ENCODE measurements around the gene DCBLD1.

Gene DCBLD1

DNA sequence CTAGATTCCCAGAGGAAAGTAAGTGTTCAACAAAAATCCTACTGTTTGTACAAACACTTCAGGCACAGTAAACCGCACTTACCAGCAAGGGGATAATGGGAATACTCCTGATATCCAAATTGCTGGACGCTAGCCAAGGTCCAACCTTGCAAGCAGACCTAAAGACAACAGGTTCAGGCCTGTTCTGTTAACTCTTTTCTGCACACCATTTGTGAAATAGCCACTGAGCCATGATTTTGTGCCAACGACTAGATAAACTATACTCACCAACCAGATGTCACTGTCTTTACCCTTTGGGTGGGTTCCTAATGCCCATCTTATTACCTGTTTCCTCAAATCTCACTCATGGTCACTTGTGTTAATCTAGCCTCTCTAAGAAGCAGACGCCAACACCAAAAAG is 76.3 kb downstream of the DCBLD1 start:
- no peak for DNase-seq (ENCODE audit: low spot score)

DNA sequence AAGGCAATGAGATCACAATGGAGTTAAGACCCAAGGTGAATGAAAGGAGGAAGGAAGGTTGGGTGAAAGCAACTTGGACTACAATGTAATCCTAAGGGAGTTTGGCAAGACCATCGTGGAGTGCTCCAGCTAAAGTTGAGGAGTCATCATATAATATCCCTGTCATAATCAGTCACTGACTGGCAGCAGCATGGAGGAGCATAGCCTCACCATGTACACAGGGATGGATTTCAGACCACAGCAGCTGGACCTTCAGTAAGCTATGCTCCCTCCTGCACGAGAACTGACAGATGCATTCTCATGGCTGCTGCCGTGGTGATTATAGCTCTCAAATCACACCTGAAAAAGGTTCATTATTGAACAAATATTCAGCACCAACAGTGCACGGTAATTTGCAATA is 76.8 kb downstream of the DCBLD1 start:
- DNase-seq (ENCODE audit: low spot score), result no peak

DNA sequence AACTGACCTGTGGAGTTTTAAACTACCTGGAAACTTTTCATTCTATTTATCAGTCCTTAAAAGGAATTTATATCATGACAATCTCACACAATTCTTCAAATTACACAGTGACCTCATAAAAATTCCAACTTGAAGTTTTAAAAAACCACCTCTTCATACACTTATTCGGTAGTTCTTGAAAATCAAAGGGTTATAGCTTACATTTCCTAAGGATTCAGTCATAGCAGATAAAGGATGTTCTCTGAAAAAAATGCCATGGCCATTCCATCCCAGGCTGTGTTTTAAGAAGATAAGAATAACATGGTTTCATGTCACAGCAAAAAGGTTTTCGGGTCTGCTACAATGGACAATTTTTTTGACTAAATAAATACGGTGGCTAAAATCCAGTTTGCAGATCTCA is 78.7 kb downstream of the DCBLD1 start:
- no peak for DNase-seq (ENCODE audit: low spot score)

DNA sequence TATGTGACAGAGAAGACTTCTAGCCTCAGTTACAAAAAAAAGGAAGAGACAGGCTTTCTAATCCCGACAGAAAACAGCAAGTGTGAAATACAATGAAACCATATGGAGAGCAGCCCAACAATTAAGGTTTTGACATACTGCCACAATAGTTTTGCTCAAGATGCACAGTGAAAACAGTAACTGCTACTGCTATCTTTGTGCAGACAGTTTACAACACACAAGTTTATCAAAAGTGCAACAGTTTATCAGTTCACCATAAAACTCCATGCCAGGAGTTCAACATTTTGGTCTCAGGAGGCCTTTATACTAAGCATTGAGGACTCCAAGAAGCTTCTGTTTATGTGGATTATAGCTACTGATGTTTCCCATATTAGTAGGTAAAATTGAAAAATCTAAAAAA is 82.2 kb downstream of the DCBLD1 start:
- DNase-seq (ENCODE audit: low spot score), result no peak

DNA sequence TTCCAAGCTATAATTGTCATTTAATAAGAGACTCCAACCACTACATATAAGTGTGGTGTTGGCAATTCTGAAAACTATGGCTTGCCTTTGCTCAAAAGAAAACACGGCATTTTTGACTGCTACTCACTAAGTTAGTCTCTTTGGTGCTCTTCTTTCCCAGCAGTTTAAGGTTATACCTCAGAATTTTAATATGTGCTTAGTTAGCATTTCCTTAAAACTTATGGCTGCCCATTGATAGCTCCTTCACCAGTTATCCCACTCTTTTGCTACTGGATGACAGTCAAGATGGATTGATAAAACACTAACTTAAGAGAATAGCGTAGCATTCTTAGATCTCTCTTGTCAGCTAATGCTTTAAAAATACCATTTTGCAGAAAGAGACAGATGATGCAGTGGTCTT is 85.8 kb downstream of the DCBLD1 start:
- no peak for DNase-seq (ENCODE audit: low spot score)

DNA sequence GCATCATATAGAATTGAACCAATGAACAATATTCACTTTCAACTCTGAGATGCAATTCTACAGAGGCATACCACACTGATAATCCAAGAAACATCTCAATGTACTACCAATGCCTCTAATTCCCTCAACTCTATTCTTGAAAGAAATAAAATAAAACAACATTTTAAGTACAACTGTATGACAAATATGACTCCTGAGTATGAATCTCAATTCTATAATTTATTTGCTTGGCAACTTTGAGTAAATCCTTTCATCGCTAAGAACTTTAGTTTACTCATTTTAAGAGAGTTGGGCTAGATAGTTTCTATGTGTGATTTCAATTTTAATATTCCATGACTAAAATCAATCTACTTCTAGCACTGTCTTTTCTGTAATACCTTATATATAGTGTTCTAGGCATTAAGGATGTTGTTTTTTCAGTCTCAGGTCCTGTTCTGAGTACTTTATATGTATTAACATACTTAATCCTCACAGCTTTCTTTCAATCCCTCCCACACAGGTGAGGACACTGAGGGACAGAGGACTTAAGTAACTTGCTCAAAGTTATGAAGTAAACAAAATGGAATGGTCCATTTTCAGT is 86.4 kb downstream of the DCBLD1 start:
- no peak for DNase-seq (ENCODE audit: low spot score)

DNA sequence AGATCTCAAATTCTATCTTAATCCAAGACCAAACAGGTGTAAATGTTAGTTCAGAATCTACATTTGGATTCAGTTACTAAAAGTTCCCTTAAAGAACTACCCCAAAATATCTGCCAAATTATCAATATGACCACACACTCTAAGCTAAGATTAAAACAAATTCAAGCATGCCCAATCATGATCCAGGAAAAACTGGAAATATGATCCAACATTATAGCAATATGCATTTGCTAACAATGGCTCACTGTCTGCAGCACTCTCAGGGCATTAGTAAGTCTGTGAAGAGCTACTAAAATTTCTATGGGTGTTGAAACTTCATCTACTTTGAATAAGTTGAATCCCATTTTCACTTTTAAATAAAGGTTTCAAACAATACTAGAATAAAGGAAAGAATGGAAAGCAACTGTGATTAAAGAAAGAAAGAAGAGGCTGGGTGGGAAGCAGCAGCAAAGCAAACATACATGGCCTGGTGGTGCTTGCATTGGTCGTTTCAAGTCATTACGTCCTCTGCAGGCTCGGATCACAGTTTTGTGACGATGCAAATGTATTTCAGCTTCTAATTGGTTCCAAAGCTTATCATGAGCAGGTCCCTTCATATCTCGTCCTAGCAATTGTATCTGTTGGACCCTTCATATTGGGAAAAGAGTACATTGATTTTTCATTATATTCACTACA is 90.7 kb downstream of the DCBLD1 start:
- no peak for DNase-seq (ENCODE audit: low spot score)

DNA sequence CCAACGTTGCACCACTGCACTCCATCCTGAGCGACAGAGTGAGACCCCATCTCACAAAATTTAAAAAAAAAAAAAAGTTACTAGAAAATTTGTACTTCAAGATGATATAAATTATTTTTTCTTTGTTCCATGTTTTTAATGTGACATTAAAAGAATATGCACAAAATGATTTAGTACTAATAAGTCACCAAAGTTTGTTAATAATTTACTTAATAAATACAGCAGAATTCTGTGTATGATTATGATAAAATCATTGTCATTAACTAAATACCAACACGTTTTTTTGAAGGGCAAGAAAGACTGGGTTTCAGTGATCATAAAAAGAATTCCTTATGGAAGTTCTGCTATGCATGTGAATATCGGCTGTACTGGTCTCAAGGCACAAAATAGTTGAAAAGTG is 91.7 kb downstream of the DCBLD1 start:
- no peak for DNase-seq (ENCODE audit: low spot score)

DNA sequence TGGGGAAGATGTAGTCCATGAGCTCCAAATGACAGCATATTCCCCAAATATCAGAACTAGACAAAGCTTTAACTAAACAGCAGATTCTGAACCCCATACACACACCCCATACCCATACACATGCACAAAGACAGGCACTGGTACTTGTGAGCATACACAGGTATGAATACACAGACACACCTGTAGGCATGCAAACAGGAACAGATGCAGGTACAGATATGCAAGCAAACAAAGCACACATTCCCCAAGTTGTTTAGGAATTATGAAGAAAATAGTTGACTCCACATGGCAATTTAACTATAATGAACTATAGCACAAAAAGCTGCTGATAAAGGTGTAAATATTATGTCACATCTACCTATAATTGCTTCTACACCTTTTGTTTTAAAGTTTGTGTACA is 103.2 kb downstream of the DCBLD1 start:
- DNase-seq (ENCODE audit: low spot score), result no peak

DNA sequence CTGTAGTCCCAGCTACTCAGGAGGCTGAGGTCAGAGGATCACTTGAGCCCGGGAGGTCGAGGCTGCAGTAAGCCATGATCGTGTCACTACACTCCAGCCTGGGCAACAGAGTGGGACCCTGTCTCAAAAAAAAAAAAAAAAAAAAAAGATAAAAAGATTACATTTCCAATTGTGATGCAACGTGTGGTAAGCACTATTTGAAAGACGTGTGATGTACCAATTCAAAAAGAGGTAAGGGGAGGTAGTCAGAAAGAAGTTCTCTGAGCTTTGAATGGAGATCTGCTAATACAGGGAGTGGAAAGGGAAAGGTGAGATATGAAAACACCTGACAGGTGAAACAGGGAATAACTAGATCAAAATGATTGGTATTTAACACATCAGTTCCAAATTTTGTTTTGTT is 108.0 kb downstream of the DCBLD1 start:
- no peak for DNase-seq (ENCODE audit: low spot score)

DNA sequence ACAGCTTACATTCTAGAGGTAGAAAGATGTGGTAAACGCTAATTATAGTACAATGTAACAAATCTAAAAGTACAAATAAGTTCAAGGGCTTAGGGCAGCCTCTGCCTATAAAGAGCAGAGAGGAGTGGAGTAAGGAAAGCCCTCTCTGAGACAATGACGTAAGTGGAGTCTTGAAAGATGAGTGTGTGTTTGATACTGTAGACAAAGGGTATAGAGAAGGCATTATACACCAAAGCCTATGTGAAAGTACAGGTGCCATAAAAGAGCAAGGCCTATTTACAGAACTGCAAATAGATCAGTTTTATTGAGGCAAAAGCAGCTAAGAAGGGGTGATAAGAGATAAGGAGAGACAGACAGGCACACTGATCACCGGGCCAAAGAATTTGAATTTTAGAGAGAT is 108.9 kb downstream of the DCBLD1 start:
- DNase-seq (ENCODE audit: low spot score), result no peak

DNA sequence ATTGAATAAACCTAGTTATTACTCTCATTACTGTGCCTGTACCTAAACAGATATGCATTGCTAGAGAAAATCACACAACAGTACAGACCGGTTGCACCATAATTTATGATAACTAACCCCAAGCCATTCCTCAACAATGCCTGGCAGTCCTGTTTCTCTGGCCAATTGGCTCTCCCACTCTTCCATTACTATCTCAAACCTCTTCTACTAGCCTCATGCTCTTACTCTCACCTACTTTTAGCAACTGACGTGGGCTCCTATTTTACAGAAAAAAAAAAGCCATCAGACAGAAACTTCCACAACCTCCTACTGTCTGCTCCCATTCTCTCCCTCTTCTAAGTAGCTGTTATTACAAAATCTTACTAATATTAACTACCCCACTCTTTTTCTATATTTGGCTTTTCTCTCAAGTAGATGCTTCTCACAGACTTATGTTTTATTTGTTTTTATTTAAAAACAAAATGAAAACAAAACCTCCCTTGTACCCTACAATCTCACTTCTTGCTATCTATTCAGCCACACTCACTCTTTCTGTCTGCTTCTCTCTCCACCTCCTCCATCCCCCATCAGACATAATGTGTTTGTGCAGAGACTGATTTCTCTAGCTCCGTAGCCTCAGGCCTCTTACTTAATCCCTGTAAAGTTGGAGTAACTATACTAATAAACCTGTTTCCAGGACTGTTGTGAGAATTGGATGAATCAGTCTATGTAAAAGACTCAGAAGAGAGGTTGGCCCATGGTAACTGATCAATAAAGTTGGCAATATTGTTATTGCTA is 110.7 kb downstream of the DCBLD1 start:
- no peak for DNase-seq (ENCODE audit: low spot score)

DNA sequence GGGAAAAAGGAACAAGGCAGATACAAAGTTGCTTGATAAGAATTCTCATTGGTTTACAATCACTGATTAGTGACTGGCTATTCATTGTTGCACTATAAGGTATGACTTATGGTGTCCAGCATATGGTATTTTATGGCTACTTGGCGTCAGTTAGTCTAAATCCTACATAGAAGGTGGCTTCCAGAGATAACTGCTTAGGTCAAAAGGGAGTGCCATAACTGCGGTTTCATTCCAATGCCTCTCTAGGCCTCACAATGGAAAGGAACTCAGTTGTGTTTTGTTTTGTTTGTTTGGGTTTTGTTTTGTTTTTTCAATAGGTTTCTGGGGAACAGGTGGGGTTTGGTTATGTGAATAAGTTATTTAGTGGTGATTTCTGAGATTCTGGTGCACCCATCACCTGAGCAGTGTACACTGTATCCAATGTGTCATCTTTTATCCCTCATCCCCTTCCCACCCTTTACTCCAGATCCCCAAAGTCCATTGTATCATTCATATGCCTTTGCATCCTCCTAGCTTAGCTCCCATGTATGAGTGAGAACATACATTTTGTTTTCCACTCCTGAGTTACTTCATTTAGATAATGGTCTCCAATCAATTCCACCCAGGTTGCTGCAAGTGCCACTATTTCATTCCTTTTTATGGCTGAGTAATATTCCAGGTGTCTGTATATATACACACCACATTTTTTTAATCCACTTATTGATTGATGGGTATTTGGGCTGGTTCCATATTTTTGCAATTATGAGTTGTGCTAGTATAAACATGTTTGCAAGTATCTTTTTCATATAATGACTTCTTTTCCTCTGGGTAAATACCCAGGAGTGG is 112.8 kb downstream of the DCBLD1 start:
- no peak for DNase-seq (ENCODE audit: low spot score)

DNA sequence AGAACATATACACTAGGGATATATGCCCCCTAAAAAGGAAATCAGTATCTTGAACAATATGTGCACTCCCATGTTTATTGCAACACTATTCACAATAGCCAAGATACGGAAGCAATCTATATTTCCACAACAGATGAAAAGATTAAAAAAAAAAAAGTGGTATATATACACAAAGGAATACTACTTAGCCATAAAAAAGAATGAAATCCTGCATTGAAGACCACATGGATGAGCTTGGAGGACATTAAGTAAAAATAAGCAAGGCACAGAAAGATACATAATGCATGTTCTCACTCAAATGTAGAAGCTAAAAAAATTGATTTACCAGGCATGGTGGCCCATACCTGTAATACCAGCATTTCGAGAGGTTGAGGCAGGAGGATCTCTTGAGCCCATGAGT is 115.3 kb downstream of the DCBLD1 start:
- DNase-seq (ENCODE audit: low spot score), result no peak

Data from GM03348 (cell line).